K562 (cell line): ENCODE measurements around the gene RRAD. TPM values are rescaled to one million over a fixed set of nuclear protein-coding genes. Genes with fewer than 3 reads are reported as not detected.

Experiments used
- ARID2 ChIP-seq: fragments of 450-650 bp; IDR thresholded peaks from 2 replicates; pipeline ENCODE4 v1.6.1; 2017; ENCODE audit warnings: antibody characterized with exemption, mild to moderate bottlenecking
- ATF1 ChIP-seq, 2 experiments: fragments of 450-650 bp in 1 of 2; IDR thresholded peaks; 2 replicates each; pipeline ENCODE4 v1.6.1; 2016; ENCODE audit warnings: missing compliant biosample characterization in 1 of 2, missing genetic modification characterization in 1 of 2
- BCOR ChIP-seq: fragments of 450-650 bp; IDR thresholded peaks from 2 replicates; pipeline ENCODE4 v1.6.1; 2016
- CUX1 ChIP-seq: fragments of 200-800 bp; sonication (Bioruptor generic); IDR thresholded peaks from 2 replicates; pipeline ENCODE4 v1.6.1; 2016; ENCODE audit warnings: missing genetic modification characterization, missing compliant biosample characterization
- EP400 ChIP-seq: fragments of 450-650 bp; IDR thresholded peaks from 2 replicates; pipeline ENCODE4 v1.6.1; 2017; ENCODE audit warnings: antibody characterized with exemption, mild to moderate bottlenecking, moderate library complexity
- ESRRB ChIP-seq: fragments of 250-450 bp; sonication (Bioruptor Pico); IDR thresholded peaks from 2 replicates; pipeline ENCODE4 v1.5.0; 2020; ENCODE audit warnings: mild to moderate bottlenecking, moderate library complexity, borderline replicate concordance
- HES1 ChIP-seq: fragments of 450-650 bp; IDR thresholded peaks from 2 replicates; pipeline ENCODE4 v1.6.1; 2016; ENCODE audit warnings: low read depth, mild to moderate bottlenecking, moderate library complexity
- HNRNPH1 ChIP-seq: fragments of 200-400 bp; formaldehyde crosslinking; optimal IDR thresholded peaks from 2 replicates; pipeline ENCODE3; 2017; ENCODE audit warnings: low read depth, mild to moderate bottlenecking, low read length, moderate library complexity
- KDM5B ChIP-seq: fragments of 200-600 bp; sonication (generic); IDR thresholded peaks from 2 replicates; pipeline ENCODE4 v1.6.1; 2012; ENCODE audit warnings: low read depth, mild to moderate bottlenecking, moderate library complexity, low read length, control low read depth, inconsistent platforms; ENCODE audit not compliant: insufficient replicate concordance
- PBX2 ChIP-seq, 2 experiments: IDR thresholded peaks in 1 of 2; conservative IDR thresholded peaks in 1 of 2; 2 replicates each; pipeline ENCODE4 v1.6.1; 2016; ENCODE audit warnings: low read depth in 2 of 2, mild to moderate bottlenecking in 1 of 2, missing compliant biosample characterization in 1 of 2, missing genetic modification characterization in 1 of 2, moderate library complexity in 1 of 2
- SAFB ChIP-seq: fragments of 200-400 bp; formaldehyde crosslinking; IDR thresholded peaks from 2 replicates; pipeline ENCODE4 v1.6.1; 2017; ENCODE audit warnings: low read depth, low read length, borderline replicate concordance
- TEAD4 ChIP-seq, 2 experiments: sonication (generic) in 1 of 2; formaldehyde crosslinking in 1 of 2; IDR thresholded peaks; 2 replicates each; pipeline versions ENCODE4 v1.6.1 to v1.8.0; 2012 to 2022; ENCODE audit warnings: borderline replicate concordance in 1 of 2, inconsistent platforms in 1 of 2, low read length in 1 of 2, mild to moderate bottlenecking in 1 of 2, missing genetic modification reagents in 1 of 2
- TRIM24 ChIP-seq, 2 experiments: fragments of 450-650 bp; IDR thresholded peaks; 2 replicates each; pipeline ENCODE4 v1.6.1; 2016
- ZBTB17 ChIP-seq: fragments of 450-650 bp; formaldehyde crosslinking; IDR thresholded peaks from 2 replicates; pipeline ENCODE4 v1.4.0; 2020; ENCODE audit warnings: mild to moderate bottlenecking
- ZNF146 ChIP-seq: IDR thresholded peaks from one replicate; pipeline ENCODE4 v1.6.1; 2018; ENCODE audit warnings: missing compliant biosample characterization; ENCODE audit not compliant: unreplicated experiment
- ZNF174 ChIP-seq: fragments of 250-450 bp; sonication (Bioruptor Pico); IDR thresholded peaks from 2 replicates; pipeline ENCODE4 v1.4.0; 2020; ENCODE audit warnings: mild to moderate bottlenecking
- polyA plus RNA-seq, 8 experiments: library from polyadenylated mRNA; depleted of rRNA in 4 of 8; stranded (reverse) in 5 of 8; unstranded in 3 of 8; fragments of >200 nt; fragmentation: Nextera tagmentation in 2 of 8; fragmentation: Illumina TruSeq in 1 of 8; extraction: Ambion mirVana in 2 of 8; extraction: Trizol in 1 of 8; gene quantifications; 2 replicates each; pipeline versions ENCODE4 v1.2.1 to v1.2.3, GENCODE V29; 2011 to 2014; ENCODE audit warnings: inconsistent platforms in 1 of 8, missing spikeins in 1 of 8
- total RNA-seq, 7 experiments: library from RNA; depleted of rRNA in 6 of 7; stranded (reverse); fragments of >200 nt in 6 of 7; fragmentation: Illumina TruSeq in 2 of 7; extraction: Trizol in 2 of 7; gene quantifications; 2 replicates each; pipeline versions ENCODE4 v1.2.1 to v1.2.3, GENCODE V29; 2011 to 2021; ENCODE audit warnings: low replicate concordance in 1 of 7

Gene RRAD
- total and polyA plus RNA-seq, 9 of the 15 experiments (the other 6 are each of a cell fraction or from before 2014, with no cell fraction given) = 0.09 to 0.20 (median 0.13) TPM; not detected in 5

GRCh38 chr16:66880288-66881013, 44.9 kb downstream of the RRAD start, which contains the start of gene PDP2 (continued):
- TF ChIP-seq BCOR = peak; percentile 17; the same call in 1 of the 2 replicates
- no peak for TF ChIP-seq HNRNPH1
- TF ChIP-seq ZNF174 (CRISPR knock-in tag) = no peak
- TF ChIP-seq HES1 = no peak
- no peak for TF ChIP-seq ARID2
- peak; percentile 72 for TF ChIP-seq SAFB
- peak; percentile 78 for TF ChIP-seq KDM5B
- no peak for TF ChIP-seq ESRRB
- TF ChIP-seq TRIM24 (IDR thresholded peaks at IDR 0.05) = 0 out of 4 replicates have a peak, but pooled peaks of 1 of the 2 experiments have one; percentile 19
- no peak for TF ChIP-seq ATF1 (CRISPR knock-in tag; IDR thresholded peaks at IDR 0.05)
- peak; percentile 49 for TF ChIP-seq ATF1 (tag; IDR thresholded peaks at IDR 0.05)
- TF ChIP-seq TEAD4 (IDR thresholded peaks at IDR 0.05; ENCODE audit: low read length) = no peak
- peak; percentile 59; the same call in 1 of the 2 replicates for TF ChIP-seq TEAD4 (CRISPR knock-in tag; IDR thresholded peaks at IDR 0.05; ENCODE audit: borderline replicate concordance)
- peak; percentile 19; the same call in 1 of the 2 replicates for TF ChIP-seq ZBTB17 (CRISPR knock-in tag)
- TF ChIP-seq PBX2 (CRISPR knock-in tag; IDR thresholded peaks at IDR 0.05; ENCODE audit: low read depth) = peak; percentile 98
- TF ChIP-seq PBX2 (tag; conservative IDR thresholded peaks at IDR 0.05; ENCODE audit: low read depth) = peak; percentile 99
- no peak for TF ChIP-seq CUX1 (CRISPR knock-in tag)
- TF ChIP-seq ZNF146 (CRISPR knock-in tag) = no peak
- TF ChIP-seq EP400 = peak; percentile 88
